ENCODE measurements around the gene SSNA1.
A peak's percentile ranks its signal among the peaks of the same experiment; 100 is the strongest.

SSNA1 gene

DNA sequence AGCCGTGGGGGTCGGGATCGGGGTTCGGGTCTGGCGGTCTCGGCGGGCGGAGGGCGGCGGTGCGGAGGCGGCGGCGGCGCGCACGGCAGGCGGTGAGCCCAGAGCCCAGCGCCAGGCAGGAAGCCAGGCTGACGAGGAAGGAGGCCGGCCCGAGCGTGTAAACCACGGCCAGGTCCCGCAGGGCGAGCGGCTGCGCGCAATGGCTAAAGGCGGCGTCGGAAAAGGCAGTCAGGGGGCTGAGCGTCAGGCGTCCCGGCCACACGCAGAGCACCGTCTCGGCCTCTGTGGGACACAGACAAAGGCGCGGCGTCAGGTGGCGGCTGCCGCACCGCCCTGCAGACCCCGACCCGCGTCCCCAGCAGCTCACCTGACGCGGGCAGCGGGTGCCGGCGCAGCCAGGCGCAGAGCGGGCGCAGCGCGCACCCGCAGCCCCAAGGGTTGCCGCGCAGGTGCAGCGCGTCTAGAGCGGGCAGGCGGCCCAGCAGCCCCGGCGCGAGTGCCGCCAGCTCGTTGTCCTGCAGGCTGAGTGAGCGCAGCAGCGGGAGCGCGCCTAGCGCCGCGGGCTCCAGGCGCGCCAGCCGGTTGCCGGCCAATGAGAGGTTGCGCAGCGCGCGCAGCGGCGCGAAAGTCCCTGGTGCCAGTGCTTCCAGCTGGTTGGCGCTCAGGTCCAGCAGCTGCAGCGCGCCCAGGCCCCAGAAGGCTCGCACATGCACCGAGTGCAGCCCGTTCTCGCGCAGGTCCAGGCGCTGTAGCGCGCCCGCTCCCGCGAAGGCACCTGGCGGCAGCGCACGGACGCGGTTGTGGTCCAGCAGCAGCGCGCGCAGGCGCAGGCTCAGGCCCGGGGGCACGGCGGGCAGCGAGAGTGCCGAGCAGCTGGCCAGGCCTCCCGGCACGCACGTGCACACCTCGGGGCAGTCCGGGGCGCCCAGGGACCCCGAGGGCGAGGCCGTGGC, 19.3 kb upstream of the SSNA1 start:
- DNase-seq = no peak

DNA sequence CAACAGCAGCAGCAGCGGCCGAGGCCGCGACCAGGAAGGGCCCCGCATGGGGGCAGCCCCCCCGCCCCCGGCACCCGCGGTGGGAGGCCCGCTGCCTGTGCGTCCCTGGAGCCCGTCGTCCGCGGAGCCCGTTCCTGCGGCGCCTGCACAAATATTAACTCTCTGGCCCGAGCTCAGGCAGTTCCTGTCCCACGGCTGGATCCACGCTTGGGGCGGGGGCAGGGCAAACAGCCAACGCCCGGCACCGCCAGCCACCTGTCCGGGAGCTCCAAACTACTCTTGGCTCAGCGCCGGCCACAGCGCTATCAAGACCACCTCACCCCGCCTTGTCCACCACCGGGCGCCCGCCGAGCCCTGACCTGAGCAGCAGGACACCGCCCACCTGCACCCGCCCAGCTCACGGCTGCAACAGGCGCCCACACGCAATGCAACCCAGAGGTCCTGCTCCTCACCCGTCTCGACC, 18.5 kb upstream of the SSNA1 start, which contains the start of gene LRRC26:
TSS of gene LRRC26 (minus strand) at position 156 of the 463 bp plus-strand sequence. CDS start at position 48, 108 bp downstream.
- no peak for DNase-seq

DNA sequence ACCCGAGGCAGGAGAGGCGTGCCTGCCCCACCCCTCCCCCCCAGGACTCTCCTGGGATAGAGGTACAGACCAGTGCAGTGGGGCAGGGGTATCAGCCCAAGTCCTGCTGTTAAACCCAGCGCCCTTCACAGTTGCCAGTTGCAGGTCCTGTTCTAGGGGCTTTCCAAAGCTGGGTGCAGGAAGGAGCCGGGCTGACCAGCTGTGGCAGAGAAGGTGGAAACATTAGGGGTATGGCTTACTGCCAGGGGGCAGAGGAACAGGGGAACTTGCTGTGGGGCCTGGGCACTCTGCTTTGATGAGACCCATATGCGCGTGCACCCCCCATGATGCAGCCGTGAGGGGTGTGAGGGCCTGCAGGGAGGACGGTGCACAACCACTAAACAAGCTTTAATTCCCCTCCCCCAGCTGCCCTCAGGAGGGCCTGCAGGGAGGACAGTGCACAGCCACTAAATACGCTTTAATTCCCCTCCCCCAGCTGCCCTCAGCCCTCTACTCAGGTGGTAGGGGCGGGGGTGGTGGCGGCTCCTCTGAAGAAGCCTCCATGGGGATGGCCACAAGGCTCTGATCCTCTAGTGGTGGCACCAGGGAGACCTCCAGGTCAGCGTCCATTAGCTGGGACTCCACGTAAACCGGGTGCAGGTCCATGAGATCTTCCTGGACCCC, 17.9 kb upstream of the SSNA1 start:
- DNase-seq = no peak

DNA sequence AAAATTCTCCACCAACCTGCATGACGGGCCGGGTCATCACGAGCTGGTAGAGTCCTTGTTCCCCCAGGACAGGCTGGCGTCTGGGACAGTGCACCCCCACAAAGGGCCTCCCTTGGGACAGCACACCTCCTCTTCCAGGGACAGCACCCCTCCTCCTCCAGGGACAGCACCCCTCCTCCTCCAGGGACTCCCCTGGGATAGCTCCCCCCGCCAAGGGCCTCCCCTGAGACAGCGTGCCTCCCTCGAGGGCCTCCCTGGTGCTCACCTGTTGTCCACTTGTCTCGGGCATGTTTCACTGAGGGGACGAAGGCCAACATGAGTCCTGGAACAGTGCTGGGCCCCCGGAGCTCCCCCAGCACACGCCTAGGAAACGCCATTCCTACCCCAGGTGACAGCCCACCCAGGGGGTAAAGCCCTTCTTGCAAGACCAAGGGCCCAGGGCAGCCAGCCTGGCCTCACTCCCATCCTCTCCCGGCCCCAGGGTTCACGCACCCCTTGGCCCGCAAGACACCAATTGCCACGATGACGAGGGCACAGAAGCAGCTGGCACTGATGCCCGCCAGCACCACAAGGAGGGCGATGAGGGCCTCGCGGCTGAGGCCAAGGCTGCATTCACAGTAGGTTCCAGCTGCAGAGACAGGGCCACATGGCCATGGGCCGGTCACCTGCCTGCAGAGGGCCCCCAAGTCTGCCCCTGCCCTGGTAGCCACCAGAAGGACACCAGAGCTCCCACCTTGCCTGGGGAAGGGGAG, 17.2 kb upstream of the SSNA1 start:
- DNase-seq = no peak

DNA sequence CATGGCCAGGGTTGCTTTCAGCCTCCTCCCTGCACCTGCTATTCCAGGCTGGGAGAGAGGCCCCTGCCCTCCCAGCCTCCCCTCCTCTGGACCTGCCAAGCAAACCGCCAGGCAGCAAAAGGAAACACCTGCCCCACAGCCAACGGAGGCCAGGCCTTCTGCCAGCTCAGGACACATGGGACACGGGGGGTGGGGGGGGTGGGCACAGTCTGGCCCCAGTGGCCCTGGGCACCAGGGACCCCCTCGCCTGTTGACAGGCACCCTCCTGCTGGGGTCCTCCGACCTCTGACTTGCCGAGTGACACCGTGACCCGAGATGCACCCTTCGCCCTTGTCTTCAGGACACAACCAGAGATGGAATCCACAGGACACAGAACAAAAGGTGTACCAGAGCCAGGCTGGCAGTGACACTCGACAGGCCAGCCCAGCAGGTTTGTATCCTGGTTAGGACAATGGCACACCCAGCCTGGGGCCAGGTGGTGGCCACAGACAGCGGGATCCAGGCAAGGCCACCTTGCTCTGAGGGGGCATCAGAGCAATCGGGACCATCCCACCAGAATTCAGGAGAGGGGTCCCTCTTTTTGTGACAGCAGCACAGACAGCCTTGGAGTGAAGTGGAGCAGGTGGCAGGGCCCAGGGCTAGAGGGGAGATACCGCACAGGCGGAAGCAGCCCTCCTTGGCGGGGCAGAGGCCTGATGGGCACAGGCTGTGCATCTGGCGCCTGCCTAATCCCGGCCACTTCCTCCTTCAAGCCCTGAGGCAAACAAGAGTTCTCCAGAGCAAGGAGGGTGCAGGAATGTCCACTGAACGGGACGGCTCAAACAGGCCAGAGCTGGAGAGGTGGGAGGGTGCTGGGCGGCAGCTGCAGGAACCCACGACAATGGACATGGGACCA, 15.3 kb upstream of the SSNA1 start:
- no peak for DNase-seq

DNA sequence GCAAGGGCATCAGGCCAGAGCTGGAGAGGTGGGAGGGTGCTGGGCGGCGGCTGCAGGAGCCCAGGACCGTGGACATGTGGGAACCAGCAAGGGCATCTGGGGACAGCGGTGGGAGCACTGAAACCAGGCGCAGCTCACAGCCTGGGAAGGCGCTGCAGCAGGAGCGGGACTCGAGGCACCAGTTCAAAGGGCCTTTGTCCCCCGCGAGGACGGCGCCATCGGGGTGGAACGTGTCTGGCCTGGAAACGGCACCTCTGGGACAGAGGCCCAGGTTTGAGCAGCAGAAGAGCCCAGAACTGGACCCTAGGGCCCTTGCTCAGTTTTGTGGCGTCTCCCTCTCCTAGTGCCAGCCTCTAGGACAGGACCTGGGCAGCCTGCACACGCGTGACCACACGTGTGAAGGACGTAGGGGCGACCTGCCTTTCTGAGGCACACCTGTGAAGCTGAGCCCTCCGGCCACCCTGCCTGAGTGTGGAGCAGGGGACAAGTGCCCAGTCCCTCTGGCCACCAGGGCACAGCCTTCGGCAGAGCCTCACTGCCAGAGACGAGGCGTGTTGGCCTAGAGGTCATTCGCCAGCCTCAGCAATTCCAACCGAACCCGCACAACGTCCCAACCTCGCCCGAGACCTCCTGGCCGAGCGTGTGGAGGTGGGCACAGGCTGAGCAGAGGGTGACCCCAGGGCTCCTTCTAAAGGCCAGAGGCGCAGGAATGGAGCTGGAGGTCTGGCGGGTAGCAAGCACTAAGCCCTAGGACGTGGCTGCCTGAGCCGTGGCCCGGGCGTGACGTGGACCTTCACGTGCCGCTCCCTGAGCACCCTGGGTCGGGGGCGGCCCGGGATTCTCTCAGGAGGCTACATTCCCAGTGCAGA, 14.4 kb upstream of the SSNA1 start:
- no peak for DNase-seq

DNA sequence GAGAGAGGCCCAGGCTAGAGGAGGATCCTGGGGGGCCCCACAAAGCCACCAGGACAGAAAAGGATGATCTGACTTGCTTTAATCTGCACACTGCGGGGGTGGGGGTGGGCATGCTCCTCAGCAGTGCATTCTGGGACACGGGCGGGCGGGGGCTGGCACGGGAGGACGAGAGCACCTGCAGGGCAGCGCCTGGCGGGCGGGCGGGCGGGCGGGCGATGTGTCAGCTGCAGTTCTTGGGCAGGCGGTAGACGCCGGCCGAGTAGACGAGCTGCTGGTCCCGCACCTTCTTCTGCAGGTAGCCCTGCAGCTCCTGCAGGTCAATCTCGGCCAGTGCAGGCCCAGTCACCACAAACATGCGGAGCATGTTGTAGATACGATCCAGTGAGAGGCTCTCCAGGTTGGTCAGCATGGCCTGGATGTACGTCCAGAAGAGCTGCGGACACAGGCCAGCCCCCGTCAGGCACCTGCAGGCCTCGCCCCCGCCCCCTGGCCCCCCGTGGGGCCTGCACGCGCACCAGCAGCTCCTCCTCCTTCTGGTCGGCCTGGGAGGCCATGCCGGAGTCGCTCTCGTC, 13.7 kb upstream of the SSNA1 start:
- DNase-seq = peak; percentile 31 to 32

DNA sequence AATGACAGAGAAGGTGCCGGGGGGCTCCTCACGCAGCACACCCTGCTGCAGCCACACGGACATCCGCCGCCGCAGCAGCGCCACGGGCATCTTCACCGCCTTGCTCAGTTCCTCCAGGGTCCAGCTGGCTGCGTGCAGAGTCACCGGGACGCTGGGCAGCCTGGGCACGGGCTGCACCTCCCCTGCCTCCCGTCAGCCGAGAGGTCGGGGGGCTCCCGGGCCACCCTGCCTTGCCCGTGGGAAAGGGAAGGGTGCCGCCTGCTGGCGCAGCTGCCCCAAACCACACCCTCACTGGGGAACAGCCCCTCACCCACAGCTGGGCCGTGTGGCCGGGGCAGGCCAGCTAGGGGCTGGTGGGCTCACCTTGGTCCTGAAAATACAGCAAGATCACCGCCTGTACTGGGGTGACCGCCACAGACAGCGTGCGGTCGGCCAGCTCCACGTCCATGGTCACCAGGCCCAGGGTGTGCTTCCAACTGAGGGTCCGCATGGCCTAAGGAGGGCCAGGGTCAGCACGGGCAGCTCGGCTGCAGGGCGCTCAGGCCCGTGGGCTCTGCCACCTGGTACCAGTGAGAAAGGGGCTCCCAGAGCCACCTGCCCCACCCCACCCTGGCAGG, 13.0 kb upstream of the SSNA1 start:
- no peak for DNase-seq

DNA sequence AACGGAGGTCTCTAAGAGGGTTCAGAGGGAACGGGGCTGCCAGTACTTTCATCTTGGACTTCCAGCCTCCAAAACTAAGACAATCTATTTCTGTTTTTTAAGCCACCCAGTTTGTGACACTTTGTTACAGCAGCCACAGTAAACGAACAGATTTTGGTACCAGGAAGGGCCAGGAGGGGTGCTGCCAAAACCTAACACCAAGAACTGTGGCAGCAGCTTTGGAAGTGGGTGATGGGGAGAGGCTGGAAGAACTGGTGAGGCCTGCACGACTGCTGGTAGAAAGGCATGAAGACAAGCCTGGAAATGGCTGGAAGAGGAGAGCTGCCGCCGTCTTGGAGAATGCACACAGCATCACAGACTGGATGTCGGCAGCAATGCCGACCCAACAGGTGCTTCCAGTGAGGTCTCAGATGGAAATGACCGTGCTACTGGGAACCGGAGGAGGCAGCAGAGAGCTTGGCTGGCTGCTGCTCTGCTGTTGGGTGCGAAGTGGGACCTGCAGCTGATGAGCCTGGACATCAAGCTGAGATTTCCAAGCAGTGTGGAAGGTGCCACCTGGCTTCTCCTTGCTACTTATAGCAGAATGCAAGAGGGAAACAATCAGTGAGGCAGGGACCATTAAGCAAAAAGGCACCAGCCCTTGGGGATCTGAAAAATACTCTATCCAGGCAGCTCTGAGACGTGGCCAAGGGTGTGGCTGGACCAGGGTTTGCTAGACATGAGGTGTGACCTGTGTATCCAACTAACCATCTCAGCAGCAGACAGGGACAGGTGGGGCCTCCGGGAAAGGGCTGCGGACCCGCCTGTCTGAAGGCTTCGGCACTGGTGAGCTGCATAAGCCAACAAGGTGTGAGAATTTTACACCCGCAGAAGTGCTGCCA, 11.9 kb upstream of the SSNA1 start:
- DNase-seq = peak; percentile 4 to 30

DNA sequence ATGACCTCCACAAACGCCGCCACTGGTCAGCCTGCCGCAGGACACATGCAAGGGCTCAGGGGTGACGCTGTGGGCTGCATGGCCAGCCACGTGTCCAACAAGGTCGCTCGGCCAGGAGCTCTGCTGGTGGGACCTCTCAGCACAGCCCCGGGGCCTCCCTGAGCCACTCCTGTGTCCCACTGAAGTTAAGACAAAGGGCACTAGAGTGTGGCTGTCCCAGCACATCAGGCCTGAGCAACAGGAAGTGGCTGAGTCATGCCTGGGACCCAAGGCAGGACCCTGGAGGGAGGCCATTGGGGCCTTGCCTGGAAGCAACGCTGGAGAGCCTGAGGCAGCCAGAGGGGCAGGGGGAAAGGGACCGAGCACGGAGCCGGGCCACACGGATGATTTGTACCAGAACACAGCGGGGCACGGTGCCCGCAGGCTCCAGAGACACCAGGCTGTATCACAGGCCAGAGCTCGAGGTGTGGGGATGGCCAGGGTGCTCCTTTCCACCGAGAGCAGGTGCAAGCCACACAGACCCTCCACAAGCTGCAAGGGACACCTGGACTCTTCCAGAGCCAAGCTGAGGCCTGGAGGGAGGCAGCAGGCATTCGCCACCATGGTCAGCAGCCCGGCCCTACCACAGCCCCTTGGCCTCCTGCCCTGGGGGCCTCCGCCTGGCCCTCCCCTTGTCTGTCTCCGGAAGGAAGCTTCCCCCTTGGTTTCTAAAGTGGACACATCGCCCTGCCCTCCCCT, 10.1 kb upstream of the SSNA1 start:
- no peak for DNase-seq

DNA sequence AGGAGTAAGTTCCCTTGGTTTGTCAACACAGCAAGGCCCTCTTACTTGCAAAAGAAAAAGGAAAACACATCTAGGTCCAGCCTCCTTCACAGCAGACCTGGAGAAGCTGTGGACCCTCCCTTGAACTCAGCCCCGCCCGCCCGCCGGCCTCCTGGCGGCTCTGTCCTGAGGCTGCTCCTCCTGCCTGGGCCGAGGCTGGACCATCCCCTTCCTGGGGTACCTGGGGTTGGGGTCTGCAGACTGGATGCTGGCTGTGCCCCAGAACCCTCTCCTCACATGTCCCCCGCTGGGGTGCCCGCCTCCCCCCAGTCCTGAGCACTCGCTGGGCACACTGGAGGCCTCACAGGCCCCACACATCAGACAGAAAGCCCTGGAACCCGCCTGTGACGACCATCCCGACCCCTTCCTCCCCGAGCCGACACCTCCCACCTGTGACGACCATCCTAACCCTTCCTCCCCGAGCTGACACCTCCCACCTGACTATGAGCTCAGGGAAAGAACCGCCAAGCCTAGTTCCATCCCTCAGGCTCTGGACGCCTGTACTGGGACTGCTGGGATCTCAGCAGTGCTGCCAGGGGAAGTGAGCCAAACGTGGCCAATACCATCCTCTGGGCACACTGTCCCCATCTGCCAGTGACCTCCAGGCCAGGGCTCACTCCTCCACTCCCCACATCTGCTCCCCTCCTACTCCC, 9.4 kb upstream of the SSNA1 start:
- DNase-seq = no peak

DNA sequence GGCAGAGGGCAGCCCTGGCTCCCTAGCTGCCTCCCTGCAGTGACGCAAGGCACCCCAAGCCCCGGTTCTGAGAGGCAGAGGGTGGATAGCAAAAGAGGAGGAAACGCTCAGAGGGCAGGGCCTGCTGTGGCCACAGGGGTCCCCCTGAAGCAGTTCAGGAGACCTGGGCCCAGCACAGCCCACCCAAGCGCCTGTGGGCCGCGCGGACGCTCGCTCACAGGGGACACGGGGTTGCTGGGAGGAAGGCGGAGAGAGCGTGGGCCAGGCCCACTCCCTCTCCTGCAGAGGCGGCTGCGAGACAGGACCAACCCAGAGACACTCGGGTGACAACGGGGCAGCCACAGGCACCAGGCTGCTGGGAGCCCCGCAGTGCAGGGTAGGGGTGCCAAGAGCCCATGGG, 8.7 kb upstream of the SSNA1 start:
- DNase-seq = no peak

DNA sequence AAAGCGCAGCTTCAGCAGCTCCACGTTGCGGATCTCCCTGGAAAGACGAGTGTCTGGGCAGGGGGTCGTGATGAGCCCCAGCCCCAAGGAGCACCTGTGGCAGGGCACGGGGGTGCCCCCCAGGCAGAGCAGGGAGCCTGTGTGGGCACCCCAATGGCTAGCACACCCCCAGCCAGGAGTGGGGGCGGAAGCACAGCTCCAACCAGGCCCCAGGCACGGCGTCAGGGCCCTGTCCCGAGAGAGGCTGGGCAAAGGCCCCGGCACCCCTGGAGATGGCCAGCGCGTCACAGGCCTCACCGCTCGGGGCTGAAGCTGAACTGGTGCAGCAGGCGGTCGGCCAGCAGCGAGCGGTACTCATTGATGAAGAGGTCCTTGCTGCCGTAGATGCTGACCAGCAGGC, 8.0 kb upstream of the SSNA1 start:
- DNase-seq = no peak

DNA sequence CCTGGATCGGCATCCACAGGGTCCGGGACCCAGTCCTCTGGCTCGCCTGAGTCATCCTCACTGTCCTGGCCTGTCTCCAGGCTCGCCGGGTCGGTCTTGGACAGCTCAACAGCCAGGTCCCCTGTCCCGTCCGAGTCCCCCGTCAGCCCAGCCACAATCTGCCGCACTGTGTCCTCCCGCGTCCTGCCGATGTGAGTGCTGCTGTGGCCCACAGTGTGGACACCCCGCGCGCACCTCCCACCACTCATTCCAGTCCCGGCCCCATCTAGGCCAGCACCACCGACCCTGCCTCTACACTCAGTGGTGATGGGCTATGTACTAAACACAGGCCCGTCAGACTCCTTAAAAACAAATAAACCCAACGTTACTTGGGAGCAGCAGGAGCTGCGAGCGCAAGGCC, 6.8 kb upstream of the SSNA1 start:
- no peak for DNase-seq

DNA sequence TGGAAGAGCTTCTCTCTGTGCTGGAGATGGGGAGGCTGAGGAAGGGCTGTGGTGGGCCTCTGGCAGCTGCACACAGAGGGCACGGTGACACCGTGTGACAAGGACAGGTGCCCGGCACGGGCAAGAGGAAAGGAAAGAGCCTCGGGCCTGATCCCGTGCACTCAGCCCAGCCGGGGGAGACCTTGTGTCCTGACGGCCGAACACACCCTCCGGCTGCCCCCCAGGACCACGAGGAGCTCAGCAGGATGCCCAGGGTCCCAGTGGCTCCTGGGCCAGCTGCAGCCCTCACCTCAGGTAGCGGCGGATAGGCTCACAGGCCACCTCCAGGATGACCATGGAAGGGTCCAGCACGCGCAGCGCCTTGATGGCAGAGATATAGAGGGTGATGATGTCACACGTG, 5.6 kb upstream of the SSNA1 start:
- no peak for DNase-seq

DNA sequence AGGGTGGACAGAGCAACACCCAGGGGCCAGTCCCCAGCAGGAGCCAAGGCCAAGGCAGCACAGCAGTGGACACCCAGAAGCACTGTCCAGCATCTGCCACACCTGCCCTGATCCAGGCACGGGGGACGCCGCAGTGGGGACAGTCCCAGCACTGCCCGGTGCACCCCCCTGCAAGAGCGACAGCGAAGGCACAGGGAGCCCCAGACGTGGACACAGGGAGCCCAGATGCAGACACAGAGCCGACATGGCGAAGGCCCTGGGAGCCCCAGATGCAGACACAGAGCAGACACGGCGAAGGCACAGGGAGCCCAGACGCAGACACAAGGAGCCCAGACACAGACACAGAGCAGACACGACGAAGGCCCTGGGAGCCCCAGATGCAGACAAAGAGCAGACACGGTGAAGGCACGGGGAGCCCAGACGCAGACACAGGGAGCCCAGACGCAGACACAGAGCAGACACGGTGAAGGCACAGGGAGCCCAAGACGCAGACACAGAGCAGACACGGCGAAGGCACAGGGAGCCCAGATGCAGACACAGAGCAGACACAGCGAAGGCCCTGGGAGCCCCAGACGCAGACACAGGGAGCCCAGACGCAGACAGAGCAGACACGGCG, 4.4 kb upstream of the SSNA1 start:
- no peak for DNase-seq

DNA sequence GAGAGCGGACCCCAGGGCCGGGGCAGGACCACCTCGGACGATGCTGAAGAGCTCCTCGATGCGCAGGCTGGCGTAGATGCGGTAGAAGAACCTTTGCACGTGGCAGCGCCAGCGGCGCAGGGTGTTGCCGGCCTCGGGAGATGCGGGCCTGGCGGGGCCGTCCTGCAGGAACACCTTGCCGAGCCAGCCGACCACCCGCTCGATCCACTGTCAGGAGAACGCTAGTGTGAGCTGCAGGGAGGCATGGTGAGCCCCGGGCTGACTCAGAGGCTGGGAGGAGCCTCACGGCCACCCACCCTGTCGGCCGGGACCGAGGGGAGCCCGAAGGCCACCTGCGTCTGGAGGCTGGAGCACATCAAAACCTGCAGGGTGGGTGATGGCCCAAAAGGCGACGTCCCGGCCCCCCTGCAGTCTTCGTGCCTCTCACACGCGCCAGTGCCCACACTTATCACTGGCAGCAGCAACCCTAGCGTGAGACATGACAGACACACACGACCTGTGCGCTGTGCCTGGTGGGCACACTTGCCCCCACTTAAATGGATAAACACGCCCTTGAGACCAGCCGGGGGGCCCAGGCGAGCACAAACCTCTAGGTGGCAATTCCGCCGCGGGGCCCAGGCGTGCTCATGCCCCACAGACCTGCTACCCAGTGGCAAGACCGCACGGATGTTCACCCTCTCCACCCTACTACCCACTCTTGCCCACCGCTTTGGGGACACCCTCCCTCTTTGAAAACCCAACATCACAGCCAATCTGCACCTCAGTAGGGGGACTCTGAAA, 3.4 kb upstream of the SSNA1 start:
- DNase-seq = no peak
